ENCODE results near the gene ZNF710. TPM values are rescaled to one million over a fixed set of nuclear protein-coding genes. Genes with fewer than 3 reads are reported as not detected.

ZNF710 gene
- total and polyA plus RNA-seq, 2 of the 8 experiments (the other 6 are each of a cell fraction or from before 2014, with no cell fraction given): 10.5 to 24.0 TPM

DNA sequence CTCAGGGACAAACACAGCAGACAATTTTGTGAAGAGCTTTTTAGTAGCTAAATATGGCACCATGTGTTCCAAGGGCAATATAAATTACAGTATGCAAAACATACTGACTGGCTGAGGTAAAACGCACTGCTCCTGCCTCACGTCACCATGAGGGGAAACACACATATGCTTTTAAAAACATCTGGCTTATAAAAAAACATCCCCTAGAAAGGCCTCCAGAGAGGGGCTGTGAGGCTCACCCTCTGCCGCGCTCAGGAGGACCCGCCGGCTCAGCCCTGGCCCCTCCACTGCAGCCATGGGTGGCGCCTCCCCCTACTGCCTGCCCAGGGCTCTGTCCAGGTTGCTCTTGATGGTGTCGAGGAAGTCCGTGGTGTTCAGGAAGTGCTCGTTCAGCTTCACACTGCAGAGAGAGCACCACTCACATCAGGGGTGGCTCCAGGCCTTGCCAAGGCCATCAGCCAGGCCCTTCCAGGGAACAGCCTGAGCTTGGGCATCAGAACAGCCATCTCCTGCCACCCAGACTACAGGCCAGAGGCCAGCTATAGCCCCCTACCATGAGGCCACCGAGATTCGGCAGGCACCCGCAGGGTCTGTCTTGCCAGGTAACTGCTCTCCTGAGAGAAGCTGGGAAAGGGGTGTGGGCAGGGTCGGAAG lies 83.0 kb downstream of the ZNF710 start:
- Histone ChIP-seq H3K18ac (ENCODE audit: extremely low read depth, low read length) (no peak overlapping the region), H2BK120ac (replicated peaks; ENCODE audit: low read depth, low read length) (no peak overlapping the region), H2BK20ac (ENCODE audit: low read length) (no peak overlapping the region), H3K36me3 (ENCODE audit: control insufficient read depth in 2 of 4, insufficient read depth in 4 of 4, low read length in 3 of 4) (peaks cover 2 to 14% (median 7%) of the 10 kb centered on the region in 4 experiments; a peak in 5 of 8 replicates), H2AFZ (ENCODE audit: low read length) (no peak overlapping the region), H3K23me2 (ENCODE audit: low read depth, low read length) (no peaks in the 10 kb centered on the region), H3K79me1 (ENCODE audit: low read depth, low read length) (0 out of 2 replicates have a peak, but pooled peaks cover under 1% of the 10 kb centered on the region), H3K79me2 (ENCODE audit: control insufficient read depth in 1 of 2, insufficient read depth in 2 of 2, low read length in 2 of 2) (no peaks in the 10 kb centered on the region), H3K9ac (replicated peaks in 1 of 4; ENCODE audit: extremely low read depth in 1 of 4, low read depth in 3 of 4, low read length in 3 of 4) (no peak overlapping the region), H3K56ac (replicated peaks; ENCODE audit: insufficient read length, low read depth, low read length) (no peak overlapping the region), H4K91ac (replicated peaks; ENCODE audit: insufficient read length, low read length) (no peak overlapping the region), H2AK5ac (ENCODE audit: low read depth, low read length) (no peak overlapping the region), H3K9me3 (ENCODE audit: insufficient read depth in 2 of 2, low read depth in 1 of 2, low read length in 1 of 2) (no peaks in the 10 kb centered on the region), H3K27ac (ENCODE audit: low read depth, low read length) (no peak overlapping the region), H3K23ac (ENCODE audit: insufficient read length) (no peak overlapping the region), H2BK12ac (ENCODE audit: low read depth, low read length) (no peak overlapping the region), H2BK15ac (ENCODE audit: low read length) (no peak overlapping the region), H3K27me3 (replicated peaks in 1 of 4; ENCODE audit: control insufficient read depth in 3 of 4, extremely low read depth in 1 of 4, insufficient read depth in 3 of 4, low read length in 3 of 4) (no peaks in the 10 kb centered on the region), H4K8ac (ENCODE audit: extremely low read depth, insufficient read depth, low read length) (no peak overlapping the region), H2BK5ac (ENCODE audit: low read depth, low read length) (no peak overlapping the region), H4K20me1 (replicated peaks in 1 of 2; ENCODE audit: control insufficient read depth in 1 of 2, insufficient read depth in 2 of 2, low read length in 2 of 2) (peaks cover 0 to 4% of the 10 kb centered on the region in 2 experiments), H4K5ac (ENCODE audit: insufficient read length, low read depth, low read length) (no peak overlapping the region), H3K4ac (replicated peaks; ENCODE audit: insufficient read length, low read depth, low read length) (no peak overlapping the region), H3K4me3 (ENCODE audit: extremely low read depth in 1 of 4, insufficient read depth in 2 of 4, low read depth in 3 of 4, low read length in 4 of 4) (no peak overlapping the region), H3K14ac (ENCODE audit: insufficient read length) (no peak overlapping the region), H3K4me2 (ENCODE audit: insufficient read depth in 1 of 2, low read depth in 2 of 2, low read length in 2 of 2) (no peak overlapping the region), H3K4me1 (replicated peaks in 1 of 4; ENCODE audit: control insufficient read depth in 3 of 4, insufficient read depth in 4 of 4, low read length in 3 of 4) (peaks cover 0 to 5% (median 2%) of the 10 kb centered on the region in 4 experiments; a peak in 3 of 7 replicates)
- no peak for FAIRE-seq
- WGBS, 2 experiments (ENCODE audit: extremely low coverage in 1 of 2, insufficient coverage in 1 of 2, insufficient read length in 1 of 2, insufficient replicate concordance in 2 of 2, low coverage in 1 of 2, low lambda C conversion rate in 2 of 2, missing lambda C conversion rate in 1 of 2): 85% methylated on average over 14 of the region's 14 CpGs; no CpG with 5 or more reads in 1 of the 2 experiments
- ChIA-PET POLR2A (ENCODE audit: partially characterized antibody) (interaction anchor here (0.9 to 1.6 kb wide), 4 partner anchors 79 to 670 kb away, joined by 3 to 4 read pairs (median 3); partner anchors contain the start of gene ZNF710), CTCF (ENCODE audit: partially characterized antibody) (interaction anchor here (0.6 to 10.4 kb wide), 13 partner anchors 8 to 324 kb away, joined by 3 to 99 read pairs (median 4); partner anchors contain the start of gene IDH2)
- no peak for TF ChIP-seq CEBPB (IDR thresholded peaks at IDR 0.05; ENCODE audit: low read depth, low read length)
- TF ChIP-seq RXRA (IDR thresholded peaks at IDR 0.05; ENCODE audit: insufficient read depth, low read depth, low read length): no peak
- DNase-seq (ENCODE audit: low read depth in 1 of 2, low spot score in 2 of 2): no peak

All from H1 (cell line).